GM12878 (cell line): ENCODE results near the gene THRB. TPM values are rescaled to one million over a fixed set of nuclear protein-coding genes. Genes with fewer than 3 reads are reported as not detected.

ENCODE experiments used
- ATAC-seq: fragments of 200-7000 bp; cut with Tn5 transposase; 3 replicates; pipeline ENCODE4 v1.9.1; 2020; ENCODE audit warnings: mild to moderate bottlenecking, moderate library complexity
- BruUV-seq: library from RNA; stranded (reverse); fragments of 400-500 nt; replicated peaks from 2 replicates; lab custom pipeline; 2021; lab: Mats Ljungman, UMichigan
- CTCF ChIA-PET: fragments of 300-600 bp; sonication (Branson Sonifier 250); formaldehyde crosslinking; extraction: SDS; loops from one replicate; lab custom pipeline; 2021; ENCODE audit warnings: inconsistent platforms; lab: Yijun Ruan, JAX
- POLR2A ChIA-PET: fragments of 350-600 bp; formaldehyde crosslinking; extraction: SDS; loops from one replicate; lab custom pipeline; 2021; ENCODE audit warnings: inconsistent platforms; lab: Charles Lee
- RAD21 ChIA-PET: fragments of 300-600 bp; sonication (Branson Sonifier 250); formaldehyde crosslinking; loops from one replicate; lab custom pipeline; 2023; ENCODE audit warnings: antibody characterized with exemption; ENCODE audit not compliant: unreplicated experiment; lab: Charles Lee
- SMC1A ChIA-PET: fragments of 300-600 bp; sonication (Branson Sonifier 250); formaldehyde crosslinking; loops from one replicate; lab custom pipeline; 2023; ENCODE audit not compliant: unreplicated experiment, uncharacterized antibody; lab: Charles Lee
- DNase-seq: peaks from one replicate; pipeline ENCODE4 v3.0.0-alpha.2; 2011; ENCODE audit warnings: low read depth, low spot score
- FAIRE-seq: peaks from 3 replicates; lab custom pipeline; 2011; peaks lifted over from hg19 to GRCh38; lab: Jason Lieb, UNC
- H2AFZ ChIP-seq: 2 replicates; pipeline ENCODE4 v1.6.0; 2011; ENCODE audit warnings: low read depth, low read length, control low read depth; ENCODE audit not compliant: control insufficient read depth
- H3K27ac ChIP-seq: 2 replicates; pipeline ENCODE4 v1.5.1; 2011; ENCODE audit warnings: control low read depth; ENCODE audit not compliant: control insufficient read depth, insufficient read depth
- H3K27me3 ChIP-seq, 2 experiments: replicated peaks in 1 of 2; 2 replicates each; pipeline versions ENCODE4 v1.6.0 to v1.6.1; 2011; ENCODE audit warnings: low read length in 1 of 2; ENCODE audit not compliant: control insufficient read depth in 2 of 2, insufficient read depth in 2 of 2
- H3K36me3 ChIP-seq, 2 experiments: 2 replicates each; pipeline ENCODE4 v1.5.1; 2011; ENCODE audit warnings: low read length in 1 of 2; ENCODE audit not compliant: control insufficient read depth in 2 of 2, insufficient read depth in 2 of 2
- H3K4me1 ChIP-seq: 2 replicates; pipeline ENCODE4 v1.6.1; 2011; ENCODE audit warnings: mild to moderate bottlenecking, low read length, moderate library complexity, mixed read lengths; ENCODE audit not compliant: control insufficient read depth, insufficient read depth
- H3K4me2 ChIP-seq: 2 replicates; pipeline ENCODE4 v1.6.0; 2011; ENCODE audit warnings: control low read depth; ENCODE audit not compliant: control insufficient read depth, insufficient read depth
- H3K4me3 ChIP-seq: fragments of 200-600 bp; sonication (generic); 2 replicates; pipeline ENCODE4 v1.5.1; 2016
- H3K79me2 ChIP-seq: 2 replicates; pipeline ENCODE4 v1.6.0; 2011; ENCODE audit warnings: low read length; ENCODE audit not compliant: control insufficient read depth, insufficient read depth
- H3K9ac ChIP-seq: 2 replicates; pipeline ENCODE4 v1.8.0; 2011; ENCODE audit warnings: low read length, control low read depth, mixed read lengths; ENCODE audit not compliant: control insufficient read depth, insufficient read depth
- H3K9me3 ChIP-seq: replicated peaks from 3 replicates; pipeline ENCODE4 v1.5.1; 2011; ENCODE audit warnings: mild to moderate bottlenecking, low read length; ENCODE audit not compliant: control insufficient read depth, insufficient read depth
- H4K20me1 ChIP-seq: 2 replicates; pipeline ENCODE4 v1.6.0; 2011; ENCODE audit not compliant: control insufficient read depth, insufficient read depth
- NR2C2 ChIP-seq: IDR thresholded peaks from 2 replicates; pipeline ENCODE4 v1.6.1; 2011; ENCODE audit warnings: borderline replicate concordance, low read depth; ENCODE audit not compliant: control insufficient read depth, insufficient read length
- PML ChIP-seq: IDR thresholded peaks from 2 replicates; pipeline ENCODE4 v1.6.1; 2012; ENCODE audit warnings: low read length, inconsistent platforms
- SP1 ChIP-seq: IDR thresholded peaks from one replicate; pipeline ENCODE4 v1.6.1; 2011; ENCODE audit warnings: low read depth, low read length
- SREBF1 ChIP-seq: IDR thresholded peaks from 2 replicates; pipeline ENCODE4 v1.6.1; 2012; ENCODE audit warnings: mild to moderate bottlenecking, low read length
- SUPT20H ChIP-seq: IDR thresholded peaks from 2 replicates; pipeline ENCODE4 v1.6.1; 2011; ENCODE audit warnings: low read depth, mild to moderate bottlenecking, low read length, moderate library complexity, borderline replicate concordance; ENCODE audit not compliant: control insufficient read depth
- YBX1 ChIP-seq: fragments of 450-650 bp; IDR thresholded peaks from 2 replicates; pipeline ENCODE4 v1.6.1; 2016; ENCODE audit warnings: antibody characterized with exemption
- ZNF274 ChIP-seq: IDR thresholded peaks from one replicate; pipeline ENCODE4 v1.8.0; 2011; ENCODE audit not compliant: insufficient read length, insufficient read depth
- WGBS: methylation state at CpG from one replicate; pipeline ENCODE4 v1.1.6; 2016; ENCODE audit warnings: low lambda C conversion rate; ENCODE audit not compliant: insufficient replicate concordance, insufficient coverage; ENCODE audit errors: missing lambda C conversion rate; 5-methylcytosine and 5-hydroxymethylcytosine counted together
- in situ Hi-C: fragments of 300-500 bp; cut with MboI; formaldehyde crosslinking; loops from 9 replicates; pipeline ENCODE4 v1.14.3; 2018; ENCODE audit warnings: mixed read lengths
- intact Hi-C: fragments of 100-400 bp; cut with micrococcal nuclease; formaldehyde crosslinking; loops from one replicate; pipeline ENCODE4 v1.14.2; 2022; ENCODE audit not compliant: unreplicated experiment
- polyA plus RNA-seq, 11 experiments: library from polyadenylated mRNA; depleted of rRNA in 4 of 11; unstranded in 6 of 11; stranded (reverse) in 5 of 11; fragments of >200 nt; fragmentation: Nextera tagmentation in 4 of 11; fragmentation: Illumina TruSeq in 1 of 11; extraction: Ambion mirVana in 4 of 11; extraction: Trizol in 1 of 11; gene quantifications; 1 replicate in 1 of 11; 2 replicates in 10 of 11; pipeline versions ENCODE4 v1.2.1 to v1.2.3, GENCODE V29; 2011 to 2016; ENCODE audit warnings: inconsistent platforms in 2 of 11, missing spikeins in 2 of 11, low read depth in 1 of 11
- total RNA-seq, 4 experiments: library from RNA; depleted of rRNA in 3 of 4; stranded (reverse); fragments of >200 nt in 3 of 4; fragmentation: Illumina TruSeq in 1 of 4; extraction: Trizol in 1 of 4; gene quantifications; 2 replicates each; pipeline versions ENCODE4 v1.2.1 to v1.2.3, GENCODE V29; 2013 to 2021
- TF ChIP-seq, protein P1 (sequence below): fragments of 450-650 bp; IDR thresholded peaks from 2 replicates; pipeline ENCODE4 v1.6.1; 2017; ENCODE audit warnings: mild to moderate bottlenecking, moderate library complexity

The THRB gene
- total and polyA plus RNA-seq, 10 of the 15 experiments (the other 5 are each of a cell fraction or from before 2014, with no cell fraction given), result 0.05 TPM; not detected in 9

- in situ Hi-C loops, result no loop called here
- H4K20me1 ChIP-seq, result no peaks in the 10 kb centered on the region
- H3K4me2 ChIP-seq, result no peak overlapping the region
- H3K9me3 ChIP-seq, result no peaks in the 10 kb centered on the region
- H3K27me3 ChIP-seq, result no peaks in the 10 kb centered on the region
- H3K4me3 ChIP-seq, result no peak overlapping the region
- no peak overlapping the region for H2AFZ ChIP-seq
- intact Hi-C loops, result no loop called here
- RAD21 ChIA-PET, result no interaction called here
- H3K27ac ChIP-seq, result no peak overlapping the region
- no peaks in the 10 kb centered on the region for H3K4me1 ChIP-seq
- no peak for TF ChIP-seq YBX1
- TF ChIP-seq NR2C2, result no peak
- TF ChIP-seq SREBF1, result no peak
- no peak for TF ChIP-seq SP1
- TF ChIP-seq, protein P1, sequence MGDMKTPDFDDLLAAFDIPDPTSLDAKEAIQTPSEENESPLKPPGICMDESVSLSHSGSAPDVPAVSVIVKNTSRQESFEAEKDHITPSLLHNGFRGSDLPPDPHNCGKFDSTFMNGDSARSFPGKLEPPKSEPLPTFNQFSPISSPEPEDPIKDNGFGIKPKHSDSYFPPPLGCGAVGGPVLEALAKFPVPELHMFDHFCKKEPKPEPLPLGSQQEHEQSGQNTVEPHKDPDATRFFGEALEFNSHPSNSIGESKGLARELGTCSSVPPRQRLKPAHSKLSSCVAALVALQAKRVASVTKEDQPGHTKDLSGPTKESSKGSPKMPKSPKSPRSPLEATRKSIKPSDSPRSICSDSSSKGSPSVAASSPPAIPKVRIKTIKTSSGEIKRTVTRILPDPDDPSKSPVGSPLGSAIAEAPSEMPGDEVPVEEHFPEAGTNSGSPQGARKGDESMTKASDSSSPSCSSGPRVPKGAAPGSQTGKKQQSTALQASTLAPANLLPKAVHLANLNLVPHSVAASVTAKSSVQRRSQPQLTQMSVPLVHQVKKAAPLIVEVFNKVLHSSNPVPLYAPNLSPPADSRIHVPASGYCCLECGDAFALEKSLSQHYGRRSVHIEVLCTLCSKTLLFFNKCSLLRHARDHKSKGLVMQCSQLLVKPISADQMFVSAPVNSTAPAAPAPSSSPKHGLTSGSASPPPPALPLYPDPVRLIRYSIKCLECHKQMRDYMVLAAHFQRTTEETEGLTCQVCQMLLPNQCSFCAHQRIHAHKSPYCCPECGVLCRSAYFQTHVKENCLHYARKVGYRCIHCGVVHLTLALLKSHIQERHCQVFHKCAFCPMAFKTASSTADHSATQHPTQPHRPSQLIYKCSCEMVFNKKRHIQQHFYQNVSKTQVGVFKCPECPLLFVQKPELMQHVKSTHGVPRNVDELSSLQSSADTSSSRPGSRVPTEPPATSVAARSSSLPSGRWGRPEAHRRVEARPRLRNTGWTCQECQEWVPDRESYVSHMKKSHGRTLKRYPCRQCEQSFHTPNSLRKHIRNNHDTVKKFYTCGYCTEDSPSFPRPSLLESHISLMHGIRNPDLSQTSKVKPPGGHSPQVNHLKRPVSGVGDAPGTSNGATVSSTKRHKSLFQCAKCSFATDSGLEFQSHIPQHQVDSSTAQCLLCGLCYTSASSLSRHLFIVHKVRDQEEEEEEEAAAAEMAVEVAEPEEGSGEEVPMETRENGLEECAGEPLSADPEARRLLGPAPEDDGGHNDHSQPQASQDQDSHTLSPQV, result no peak
- TF ChIP-seq ZNF274, result no peak
- TF ChIP-seq PML, result no peak
- no peak for TF ChIP-seq SUPT20H
- TF ChIP-seq, all 136 proteins: peak for 0
- DNase-seq, result no peak
- Histone ChIP-seq H3K36me3 (no peaks in the 10 kb centered on the region), H3K9ac (no peak overlapping the region), H3K79me2 (no peaks in the 10 kb centered on the region)
- ChIA-PET POLR2A (no interaction called here), CTCF (no interaction called here), SMC1A (no interaction called here)
- WGBS, result 16% methylated on average over 3 of the region's 3 CpGs
- BruUV-seq, result no TSS peak
- no peak for ATAC-seq
- no peak for FAIRE-seq
These were observed 206.7 kb downstream of the THRB start for GRCh38 chr3:24287755-24288450.
